T1000 (cell line): ENCODE data around the gene ANKRD36C.
"Not testable (repeated sequence)": the region's sequence is repeated elsewhere in the genome, so short reads cannot be mapped to it uniquely, and the experiment has no call there.

Experiments
- DNase-seq: peaks from one replicate; lab custom pipeline; 2025; ENCODE audit warnings: mixed read lengths; lab: John Stamatoyannopoulos, UW

Gene ANKRD36C

DNA sequence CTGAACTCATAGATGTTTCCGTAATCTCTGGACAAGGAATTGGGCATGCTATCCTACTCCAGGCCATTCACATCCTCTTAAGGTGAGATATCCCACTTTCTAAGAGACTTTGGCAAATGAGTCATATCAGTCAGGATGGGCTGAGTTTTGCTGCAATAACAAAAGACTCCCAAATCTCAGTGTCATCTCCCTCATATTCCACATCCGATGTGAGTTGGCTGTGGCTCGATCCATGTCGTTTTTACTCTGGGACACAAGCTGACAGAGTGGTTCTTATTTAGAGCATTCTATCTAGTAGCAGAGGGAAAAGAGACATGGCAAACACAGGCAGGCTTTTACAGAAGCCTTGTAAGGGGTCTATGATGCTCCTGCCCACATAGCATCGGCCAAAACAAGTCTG lies 14.6 kb upstream of the ANKRD36C start:
- DNase-seq, result not testable (repeated sequence)

DNA sequence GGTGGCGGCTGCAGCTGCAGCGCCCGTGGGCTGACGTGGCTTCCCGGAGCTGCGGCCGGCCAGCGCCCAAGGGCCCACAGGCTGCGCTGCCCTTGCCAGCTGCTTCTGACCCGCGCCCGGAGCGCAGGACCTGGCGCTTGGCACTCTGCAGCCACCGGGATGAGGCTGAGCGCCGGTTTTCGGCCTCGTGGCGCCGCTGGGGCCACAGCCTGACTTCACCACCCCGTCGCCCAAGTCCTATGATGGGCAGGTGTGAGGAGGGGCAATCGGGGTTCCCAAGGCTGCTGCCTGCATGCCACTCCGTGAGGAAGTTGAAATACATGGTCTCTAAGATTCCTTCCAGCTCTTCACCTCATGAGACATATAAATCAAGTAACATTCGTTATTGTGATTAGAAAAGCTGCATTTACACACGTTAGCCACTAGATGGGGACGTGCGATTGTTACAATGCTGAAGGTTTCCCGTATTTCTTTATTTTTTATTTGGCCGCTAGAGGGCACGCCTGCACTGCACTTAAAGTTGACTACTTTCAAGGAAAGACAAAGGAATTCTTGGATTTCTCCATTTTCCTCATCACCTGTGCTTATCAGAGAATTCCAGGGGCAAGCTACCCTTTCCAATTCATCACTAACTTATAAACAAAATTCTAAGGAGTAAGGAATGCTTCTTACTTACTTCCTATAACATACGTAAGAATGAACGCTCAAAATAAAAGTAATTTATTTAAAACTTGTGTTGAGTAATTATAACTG lies 1.1 kb upstream of the ANKRD36C start:
- DNase-seq, result not testable (repeated sequence)

DNA sequence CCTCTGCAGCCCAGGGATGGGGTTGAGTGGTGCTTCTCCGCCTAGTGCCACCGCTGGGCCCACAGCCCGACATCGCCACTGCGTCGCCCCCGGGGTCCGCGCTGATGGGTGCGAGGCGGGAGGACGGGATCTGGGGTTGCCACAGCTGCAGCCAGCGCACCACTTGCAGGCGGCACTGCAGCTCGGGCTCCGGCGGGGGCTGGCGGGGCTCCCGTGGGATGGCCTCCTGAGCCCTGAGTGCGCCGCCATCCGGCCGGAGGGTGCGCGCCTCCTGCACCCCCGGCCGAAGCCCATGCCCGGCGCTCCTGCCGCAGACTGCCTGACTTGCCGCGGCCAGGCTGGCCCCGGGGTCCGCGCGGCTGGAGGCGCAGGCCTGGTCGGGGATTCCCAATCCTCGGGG lies 478 bp upstream of the ANKRD36C start:
- DNase-seq, result not testable (repeated sequence)

DNA sequence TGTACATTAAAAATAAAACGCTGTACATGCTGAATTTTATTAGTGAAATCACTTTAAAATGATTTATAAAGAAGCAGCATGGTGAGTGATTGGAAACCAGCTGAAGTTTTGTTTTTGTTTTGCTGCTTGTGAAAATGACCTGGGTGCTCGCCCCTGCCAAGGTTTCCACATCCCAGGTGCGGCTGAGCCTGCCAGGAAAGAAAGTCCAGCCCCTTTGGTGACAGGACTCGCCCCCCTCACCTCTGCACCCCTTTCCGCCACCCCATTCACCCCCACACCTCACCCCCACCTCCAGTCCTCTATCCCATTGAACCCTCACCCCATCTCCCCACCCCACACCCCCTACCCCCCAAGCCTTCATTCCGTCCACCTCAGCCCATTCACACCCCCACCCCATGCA lies 740 bp downstream of the ANKRD36C start:
- DNase-seq, result not testable (repeated sequence)

DNA sequence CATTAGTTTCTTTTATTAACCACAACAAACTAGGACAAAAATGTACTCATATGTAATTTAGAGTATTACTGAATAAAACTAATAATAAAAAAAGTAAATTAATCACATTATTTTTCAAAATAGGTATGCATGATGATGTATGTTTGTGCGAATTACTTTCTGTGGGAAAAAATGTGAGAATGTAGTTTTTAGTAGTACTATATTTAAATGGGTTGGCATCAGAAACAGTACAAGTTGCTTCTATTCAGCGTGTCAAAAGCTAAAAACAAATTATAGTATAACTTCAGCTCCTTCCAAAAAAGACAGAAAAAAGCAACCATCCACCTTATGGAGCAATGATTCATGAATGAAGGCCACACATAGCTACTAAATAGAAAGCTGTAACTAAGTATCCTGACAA lies 40.0 kb downstream of the ANKRD36C start:
- DNase-seq, result not testable (repeated sequence)

DNA sequence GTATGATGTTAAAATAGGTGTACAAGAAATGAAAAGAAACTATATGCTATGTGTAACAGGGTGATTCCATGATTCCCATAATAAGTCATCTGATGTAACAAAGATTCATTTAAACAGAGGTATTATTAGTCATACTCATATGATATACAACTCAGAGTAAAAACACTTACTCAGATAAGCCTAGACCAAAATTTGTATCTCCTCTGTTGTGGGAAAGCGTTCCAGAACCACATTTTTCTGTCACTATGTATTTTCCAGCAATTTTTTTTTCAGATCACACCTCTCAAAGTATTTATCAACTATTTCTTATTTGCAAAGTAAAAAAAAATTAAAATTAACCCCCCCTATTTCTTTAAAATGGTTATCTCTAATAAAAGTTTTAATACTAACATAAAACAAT lies 43.6 kb downstream of the ANKRD36C start:
- DNase-seq, result not testable (repeated sequence)

DNA sequence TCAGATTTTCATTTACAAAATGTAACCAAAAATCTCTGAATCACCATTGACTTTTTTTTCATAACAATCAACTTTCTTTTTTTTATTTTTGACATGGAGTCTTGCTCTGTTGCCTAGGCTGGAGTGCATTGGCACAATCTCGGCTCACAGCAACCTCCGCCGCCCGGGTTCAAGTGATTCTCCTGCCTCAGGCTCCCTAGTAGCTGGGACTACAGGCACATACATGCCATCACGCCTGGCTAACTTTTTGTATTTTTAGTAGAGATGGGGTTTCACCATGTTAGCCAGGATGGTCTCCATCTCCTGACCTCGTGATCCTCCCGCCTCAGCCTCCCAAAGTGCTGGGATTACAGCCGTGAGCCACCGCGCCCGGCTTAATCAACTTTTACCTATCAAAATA lies 51.7 kb downstream of the ANKRD36C start:
- not testable (repeated sequence) for DNase-seq

DNA sequence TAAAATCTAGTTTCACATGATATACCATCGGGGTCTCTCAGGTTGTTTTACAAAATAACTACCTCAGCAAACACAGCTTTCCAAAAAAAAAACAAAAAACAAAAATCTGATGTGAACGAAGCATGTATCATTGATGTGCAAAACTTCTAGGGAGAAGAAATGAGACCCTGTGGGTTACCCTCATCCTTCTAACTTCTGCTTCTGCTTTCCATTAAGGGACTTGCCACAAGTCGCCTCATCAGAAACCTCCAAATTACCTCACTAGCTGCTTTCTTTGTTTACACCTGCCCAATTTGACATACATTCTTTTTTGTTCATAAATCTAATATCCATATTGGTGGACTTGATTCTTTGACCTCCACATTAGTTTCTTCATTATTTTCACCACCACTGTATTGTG lies 60.9 kb downstream of the ANKRD36C start:
- DNase-seq, result not testable (repeated sequence)

DNA sequence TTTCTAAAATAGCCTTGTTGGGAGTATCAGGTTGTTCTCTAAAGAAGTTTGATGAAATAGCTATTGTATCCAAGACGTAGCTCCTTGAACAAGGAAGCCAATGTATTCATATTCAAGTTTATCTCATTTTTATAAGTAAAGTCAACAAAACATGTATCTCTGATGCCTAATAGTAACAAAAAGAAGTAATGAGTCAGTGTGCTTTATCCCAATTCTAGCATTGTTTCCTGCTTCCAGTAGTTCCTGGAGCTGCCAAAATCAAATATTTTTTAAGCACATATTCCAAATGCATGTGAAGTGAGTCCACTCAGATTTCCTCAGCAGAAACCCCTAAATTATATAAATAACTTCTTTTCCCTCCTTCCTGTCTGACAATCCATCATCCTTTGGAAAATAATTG lies 74.6 kb downstream of the ANKRD36C start:
- DNase-seq, result not testable (repeated sequence)

DNA sequence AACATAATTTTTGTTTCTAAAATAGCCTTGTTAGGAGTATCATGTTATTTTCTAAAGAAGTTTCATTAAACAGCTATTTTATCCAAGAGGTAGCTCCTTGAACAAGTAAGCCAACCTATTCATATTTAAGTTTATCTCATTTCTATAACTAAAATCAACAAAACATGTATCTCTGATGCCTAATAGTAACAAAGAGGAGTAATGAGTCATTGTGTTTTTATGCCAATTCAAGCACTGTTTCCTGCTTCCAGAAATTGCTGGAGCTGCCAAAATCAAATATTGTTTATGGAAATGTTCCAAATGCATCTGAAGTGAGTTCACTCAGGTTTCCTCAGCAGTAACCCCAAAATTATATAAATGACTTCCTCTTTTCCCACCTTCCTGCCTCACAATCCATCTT lies 76.5 kb downstream of the ANKRD36C start:
- not testable (repeated sequence) for DNase-seq

DNA sequence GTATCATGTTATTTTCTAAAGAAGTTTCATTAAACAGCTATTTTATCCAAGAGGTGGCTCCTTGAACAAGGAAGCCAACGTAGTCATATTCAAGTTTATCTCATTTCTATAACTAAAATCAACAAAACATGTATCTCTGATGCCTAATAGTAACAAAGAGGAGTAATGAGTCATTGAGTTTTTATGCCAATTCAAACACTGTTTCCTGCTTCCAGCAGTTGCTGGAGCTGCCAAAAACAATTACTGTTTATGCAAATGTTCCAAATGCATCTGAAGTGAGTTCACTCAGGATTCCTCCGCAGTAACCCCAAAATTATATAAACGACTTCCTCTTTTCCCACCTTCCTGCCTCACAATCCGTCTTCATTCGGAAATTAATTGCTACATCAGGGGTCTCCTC lies 80.2 kb downstream of the ANKRD36C start:
- DNase-seq, result not testable (repeated sequence)

DNA sequence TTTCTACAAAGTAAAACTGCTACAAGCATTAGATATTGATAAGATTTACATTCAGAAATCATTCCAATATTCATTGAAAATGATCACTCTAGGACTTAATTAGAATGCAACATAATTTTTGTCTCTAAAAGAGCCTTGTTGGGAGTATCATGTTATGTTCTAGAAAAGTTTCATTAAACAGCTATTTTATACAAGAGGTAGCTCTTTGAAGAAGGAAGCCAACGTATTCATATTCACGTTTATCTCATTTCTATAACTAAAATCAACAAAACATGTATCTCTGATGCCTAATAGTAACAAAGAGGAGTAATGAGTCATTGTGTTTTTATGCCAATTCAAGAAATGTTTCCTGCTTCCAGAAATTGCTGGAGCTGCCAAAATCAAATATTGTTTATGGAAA lies 97.2 kb downstream of the ANKRD36C start:
- not testable (repeated sequence) for DNase-seq

DNA sequence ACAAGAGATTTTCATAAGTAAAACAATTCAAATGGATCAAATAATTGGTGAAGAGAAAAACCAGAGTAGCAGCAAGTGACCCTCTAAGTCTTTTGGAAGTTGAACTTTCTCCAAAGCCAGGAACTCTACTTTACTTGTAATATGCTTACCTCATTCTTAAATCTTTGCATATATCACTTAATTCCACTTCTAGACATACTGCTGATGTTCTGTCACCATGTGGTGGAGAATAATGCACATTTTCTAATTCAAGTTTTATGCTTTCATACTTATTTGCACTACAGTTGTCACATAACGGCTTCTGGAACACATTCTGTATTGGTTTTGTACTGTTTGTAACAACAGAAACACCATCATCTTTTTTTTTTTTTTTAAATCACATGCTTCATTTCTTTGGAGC lies 123.7 kb downstream of the ANKRD36C start:
- DNase-seq, result not testable (repeated sequence)

DNA sequence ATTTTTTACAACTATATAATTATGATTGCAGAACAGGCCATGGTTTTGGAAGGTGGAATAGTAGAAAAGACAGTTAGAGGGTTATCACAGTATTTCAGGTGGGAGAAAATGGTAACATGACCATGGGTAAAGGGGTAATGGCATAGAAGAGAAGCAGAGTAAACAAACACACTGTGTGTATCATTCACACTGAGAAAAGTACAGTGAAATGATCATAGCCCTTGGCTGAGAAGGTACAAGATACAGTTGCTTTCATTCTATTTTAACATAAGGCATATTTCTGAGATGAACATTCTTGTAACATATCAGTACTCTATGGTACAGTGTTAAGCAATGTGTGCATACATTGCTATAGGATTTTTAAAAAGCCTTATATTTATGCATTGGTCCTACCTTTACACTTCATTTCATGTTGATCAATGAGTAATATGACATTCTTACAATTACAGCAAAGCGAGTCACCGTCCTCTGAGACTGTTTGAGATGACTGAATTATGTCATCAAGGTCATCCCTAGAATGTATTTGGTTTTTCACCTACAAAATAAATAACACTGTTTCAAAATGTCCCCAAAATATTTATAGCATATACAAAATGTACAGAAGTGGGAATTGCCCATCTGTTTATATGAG lies 124.5 kb downstream of the ANKRD36C start:
- not testable (repeated sequence) for DNase-seq

DNA sequence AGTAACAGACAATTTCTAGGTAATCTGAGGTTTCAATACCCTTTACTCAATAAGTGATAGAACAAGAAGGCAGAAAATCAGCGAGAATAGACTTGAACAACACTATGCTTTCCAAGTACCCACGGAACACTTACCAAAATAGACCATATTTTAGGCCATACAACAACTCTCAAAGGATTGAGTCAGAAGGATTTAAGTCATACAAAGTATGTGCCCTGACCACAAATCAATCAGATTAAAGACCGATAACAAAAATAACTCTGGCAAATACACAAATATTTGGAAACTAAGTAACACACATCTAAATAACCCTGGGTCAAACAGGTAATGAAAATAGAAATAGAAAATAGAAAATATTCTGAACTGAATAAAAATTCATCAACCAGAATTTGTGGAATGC lies 129.5 kb downstream of the ANKRD36C start:
- DNase-seq, result not testable (repeated sequence)

DNA sequence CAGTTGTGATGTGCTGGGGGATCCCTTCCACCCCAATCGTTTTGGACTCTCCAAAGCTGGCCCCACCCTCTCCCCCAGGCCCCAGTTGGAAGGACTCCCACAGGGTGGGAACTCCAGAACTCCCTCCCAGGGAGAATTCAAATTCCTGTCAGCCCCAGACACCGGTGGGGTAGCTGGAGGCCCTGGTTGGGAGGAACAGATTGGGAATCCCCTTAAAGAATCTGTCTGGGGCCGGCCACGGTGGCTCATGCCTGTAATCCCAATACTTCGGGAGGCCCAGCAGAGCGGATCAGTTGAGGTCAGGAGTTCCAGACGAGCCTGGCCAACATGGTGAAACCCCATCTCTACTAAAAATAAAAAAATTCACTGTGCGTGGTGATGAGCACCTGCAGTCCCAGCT lies 155.5 kb downstream of the ANKRD36C start:
- DNase-seq, result no peak

DNA sequence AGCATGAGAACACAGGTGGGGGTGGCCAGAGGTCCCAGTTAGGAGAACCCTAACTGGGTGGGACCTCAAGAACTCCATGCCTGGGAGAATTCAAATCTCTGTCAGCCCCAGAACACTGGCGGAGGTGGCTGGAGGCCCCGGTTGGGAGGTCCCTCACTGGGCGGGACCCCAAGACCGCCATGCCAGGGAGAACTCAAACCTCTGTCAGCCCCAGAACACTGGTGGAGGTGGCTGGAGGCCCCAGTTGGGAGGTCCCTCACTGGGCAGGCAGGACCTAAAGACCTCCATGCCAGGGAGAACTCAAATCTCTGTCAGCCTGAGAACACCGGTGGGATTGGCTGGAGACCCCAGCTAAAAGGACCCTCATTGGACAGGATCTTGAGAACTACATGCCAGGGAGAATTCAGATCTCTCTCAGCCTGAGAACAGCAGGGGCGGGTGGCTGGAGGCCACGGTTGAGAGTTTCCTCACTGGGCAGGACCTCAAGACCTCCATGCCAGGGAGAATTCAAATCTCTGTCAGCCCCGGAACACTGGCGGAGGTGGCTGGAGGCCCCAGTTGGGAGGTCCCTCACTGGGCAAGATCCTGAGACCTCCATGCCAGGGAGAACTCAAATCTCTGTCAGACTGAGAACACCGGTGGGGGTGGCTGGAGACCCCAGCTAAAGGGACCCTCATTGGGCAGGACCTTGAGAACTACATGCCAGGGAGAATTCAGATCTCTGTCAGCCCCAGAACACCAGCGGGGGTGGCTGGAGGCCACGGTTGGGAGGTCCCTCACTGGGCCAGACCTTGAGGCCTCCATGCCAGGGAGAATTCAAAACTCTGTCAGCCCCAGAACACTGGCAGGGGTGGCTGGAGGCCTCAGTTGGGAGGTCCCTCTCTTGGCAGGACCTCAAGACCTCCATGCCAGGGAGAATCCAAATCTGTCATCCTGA lies 157.3 kb downstream of the ANKRD36C start:
- DNase-seq, result not testable (repeated sequence)

DNA sequence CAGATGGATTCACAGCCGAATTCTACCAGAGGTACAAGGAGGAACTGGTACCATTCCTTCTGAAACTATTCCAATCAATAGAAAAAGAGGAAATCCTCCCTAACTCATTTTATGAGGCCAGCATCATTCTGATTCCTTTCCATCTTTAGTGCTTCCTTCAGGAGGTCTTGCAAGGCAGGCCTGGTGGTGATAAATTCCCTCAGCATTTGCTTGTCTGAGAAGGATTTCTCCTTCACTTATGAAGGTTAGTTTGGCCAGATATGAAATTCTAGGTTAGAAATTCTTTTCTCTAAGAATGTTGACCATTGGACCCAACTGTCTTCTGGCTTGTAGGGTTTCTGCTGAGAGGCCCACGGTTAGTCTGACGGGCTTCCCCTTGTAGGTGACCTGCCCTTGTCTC lies 167.4 kb downstream of the ANKRD36C start:
- not testable (repeated sequence) for DNase-seq

DNA sequence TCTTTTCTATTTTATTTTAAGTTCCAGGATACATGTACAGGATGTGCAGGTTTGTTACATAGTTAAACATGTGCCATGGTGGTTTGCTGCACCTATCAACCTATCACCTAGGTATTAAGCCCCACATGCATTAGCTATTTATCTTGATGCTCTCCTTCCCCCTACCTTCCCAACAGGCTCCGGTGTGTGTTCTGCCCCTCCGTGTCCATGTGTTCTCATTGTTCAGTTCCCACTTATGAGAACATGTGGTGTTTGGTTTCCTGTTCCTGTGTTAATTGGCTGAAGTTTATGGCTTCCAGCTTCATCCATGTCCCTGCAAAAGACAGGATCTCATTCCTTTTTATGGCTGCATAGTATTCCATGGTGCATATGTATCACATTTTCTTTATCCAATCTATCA lies 174.1 kb downstream of the ANKRD36C start:
- not testable (repeated sequence) for DNase-seq

DNA sequence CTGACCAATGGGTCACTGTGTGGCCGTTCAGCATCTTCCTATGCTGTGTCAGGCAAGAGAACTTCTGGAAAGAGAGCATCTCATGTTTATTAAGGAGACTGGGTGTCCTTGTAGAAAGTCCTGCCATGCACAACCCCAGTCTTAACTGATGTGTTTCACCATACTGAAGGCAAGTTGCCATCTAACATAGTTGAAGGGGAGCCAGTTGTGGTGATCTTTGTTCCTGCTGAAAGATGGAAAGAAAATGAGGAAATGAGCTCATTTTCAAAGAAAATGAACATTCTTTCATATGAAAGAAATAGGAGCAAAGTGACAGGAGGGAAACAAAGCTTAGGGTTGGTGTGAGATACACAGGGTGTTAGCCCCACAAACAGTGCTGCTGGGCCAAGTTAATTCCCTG lies 178.3 kb downstream of the ANKRD36C start:
- not testable (repeated sequence) for DNase-seq

DNA sequence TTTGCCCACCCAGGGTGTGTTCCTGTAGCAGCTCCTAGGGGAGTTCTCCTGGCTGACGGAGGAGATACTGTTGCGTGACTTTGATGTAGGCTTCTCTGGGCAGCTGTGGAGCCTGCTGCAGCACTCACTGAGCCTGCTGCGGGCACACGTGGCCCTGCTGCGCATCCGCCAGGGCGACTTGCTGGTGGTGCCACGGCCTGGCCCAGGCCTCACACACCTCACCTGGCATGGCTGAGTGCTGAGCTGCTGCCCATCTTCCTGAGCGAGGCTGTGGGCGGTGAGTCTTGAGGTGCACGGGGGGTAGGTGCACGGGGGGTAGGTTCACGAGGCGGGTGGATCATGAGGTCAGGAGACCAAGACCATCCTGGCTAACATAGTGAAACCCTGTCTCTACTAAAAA lies 191.7 kb downstream of the ANKRD36C start:
- DNase-seq, result no peak

DNA sequence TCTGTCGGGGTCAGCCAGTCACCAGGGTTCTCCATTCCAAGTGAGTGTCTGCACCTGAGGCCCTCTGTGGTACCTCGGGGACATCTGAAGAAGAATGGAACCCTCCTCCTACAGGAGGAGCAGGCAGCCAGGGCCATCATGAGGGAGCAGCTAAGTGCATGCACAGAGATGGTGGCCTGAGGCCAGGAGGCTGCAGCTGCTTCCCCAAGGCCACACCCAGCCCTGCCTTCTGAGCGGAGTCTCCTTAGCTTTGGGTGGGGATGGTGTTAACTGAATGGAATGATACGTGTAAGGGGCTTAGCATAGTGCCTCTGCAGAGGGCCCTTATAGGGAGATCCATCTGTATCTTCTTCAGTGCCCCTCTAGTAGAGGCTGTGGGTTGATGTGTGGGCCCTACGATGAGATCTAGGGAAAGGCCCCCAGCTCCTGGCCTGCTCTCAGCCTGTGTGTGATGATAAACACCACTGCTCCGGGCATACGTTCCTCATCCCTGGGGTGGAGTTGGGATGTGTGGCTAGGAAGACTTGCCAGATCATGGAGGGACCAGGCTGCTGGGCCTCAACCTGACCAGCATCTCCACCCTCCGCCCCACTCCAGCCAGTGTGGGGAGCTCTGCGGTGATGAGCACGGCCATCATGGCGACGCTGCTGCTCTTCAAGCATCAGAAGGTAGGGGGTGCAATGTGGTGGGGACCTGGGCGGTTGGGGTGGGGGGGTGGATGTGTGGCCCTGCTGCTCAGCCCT lies 192.3 kb downstream of the ANKRD36C start:
- DNase-seq, result not testable (repeated sequence)
